A549 (cell line): ENCODE data around the gene DOCK9. TPM values are rescaled to one million over a fixed set of nuclear protein-coding genes. Genes with fewer than 3 reads are reported as not detected.

Experiments
- ATAC-seq, 2 experiments: fragments of 200-7000 bp in 1 of 2; fragments of >200 bp in 1 of 2; cut with Nextera tagmentation in 1 of 2; cut with Tn5 transposase in 1 of 2; 3 replicates each; pipeline versions ENCODE4 v1.8.0 to v1.9.1; 2018 to 2020; ENCODE audit warnings: mild to moderate bottlenecking in 1 of 2, moderate library complexity in 1 of 2
- CTCF ChIA-PET: fragments of 300-600 bp; sonication (Branson Sonifier 250); formaldehyde crosslinking; extraction: SDS; loops from one replicate; lab custom pipeline; 2021; ENCODE audit warnings: antibody characterized with exemption, inconsistent platforms; lab: Yijun Ruan, JAX
- POLR2A ChIA-PET: fragments of 350-600 bp; formaldehyde crosslinking; extraction: SDS; loops from one replicate; lab custom pipeline; 2021; ENCODE audit warnings: antibody characterized with exemption, inconsistent platforms; lab: Yijun Ruan, JAX
- DNase-seq, 2 experiments: peaks; one replicate each; pipeline versions ENCODE4 v3.0.0 to v3.0.0-alpha.2; 2011 to 2016; ENCODE audit warnings: low read depth in 1 of 2, low spot score in 1 of 2
- FAIRE-seq: peaks from 2 replicates; lab custom pipeline; 2011; peaks lifted over from hg19 to GRCh38; lab: Jason Lieb, UNC
- H3K27ac ChIP-seq, 2 experiments: fragments of >200 bp; sonication (Bioruptor Twin); formaldehyde crosslinking; 3 replicates each; pipeline ENCODE4 v1.5.1; 2016 to 2017
- H3K4me1 ChIP-seq: fragments of >200 bp; sonication (Bioruptor Twin); formaldehyde crosslinking; 3 replicates; pipeline ENCODE4 v1.6.1; 2016
- H3K4me2 ChIP-seq: fragments of >200 bp; sonication (Bioruptor Twin); formaldehyde crosslinking; 3 replicates; pipeline ENCODE4 v1.6.1; 2016
- H3K4me3 ChIP-seq: fragments of >200 bp; sonication (Bioruptor Twin); formaldehyde crosslinking; 3 replicates; pipeline ENCODE4 v1.5.1; 2016
- H3K9me3 ChIP-seq: fragments of >200 bp; sonication (Bioruptor Twin); formaldehyde crosslinking; 3 replicates; pipeline ENCODE4 v1.6.1; 2016
- CBX2 ChIP-seq: fragments of 200-600 bp; sonication (generic); IDR thresholded peaks from 2 replicates; pipeline ENCODE4 v1.6.1; 2016; ENCODE audit warnings: low read depth, mild to moderate bottlenecking, borderline replicate concordance
- CEBPB ChIP-seq, 2 experiments: fragments of >200 bp in 1 of 2; sonication (Bioruptor Twin) in 1 of 2; formaldehyde crosslinking in 1 of 2; IDR thresholded peaks; 2 replicates each; pipeline ENCODE4 v1.6.1; 2012 to 2016
- CHD2 ChIP-seq: fragments of 150-350 bp; IDR thresholded peaks from 2 replicates; pipeline ENCODE4 v1.6.1; 2014; ENCODE audit warnings: low read length; ENCODE audit not compliant: partially characterized antibody
- CHD4 ChIP-seq: fragments of 200-600 bp; sonication (generic); IDR thresholded peaks from 2 replicates; pipeline ENCODE4 v1.6.1; 2016; ENCODE audit warnings: antibody characterized with exemption, mild to moderate bottlenecking, borderline replicate concordance
- ESRRA ChIP-seq: fragments of 150-350 bp; IDR thresholded peaks from 2 replicates; pipeline ENCODE4 v1.6.1; 2014; ENCODE audit warnings: mild to moderate bottlenecking, low read length, borderline replicate concordance
- FOSL2 ChIP-seq, 2 experiments: fragments of 450-650 bp in 1 of 2; fragments of >200 bp in 1 of 2; sonication (Bioruptor Twin) in 1 of 2; formaldehyde crosslinking; IDR thresholded peaks; 2 replicates each; pipeline versions ENCODE4 v1.5.0 to v1.6.1; 2016 to 2020; ENCODE audit warnings: mild to moderate bottlenecking in 1 of 2, moderate library complexity in 1 of 2
- FOXS1 ChIP-seq: fragments of 250-450 bp; sonication (Bioruptor Pico); IDR thresholded peaks from 2 replicates; pipeline ENCODE4 v1.5.0; 2020; ENCODE audit warnings: mild to moderate bottlenecking, moderate library complexity
- GATA3 ChIP-seq: IDR thresholded peaks from 2 replicates; pipeline ENCODE4 v1.6.1; 2012; ENCODE audit warnings: borderline replicate concordance
- HDAC2 ChIP-seq: fragments of 200-600 bp; sonication (generic); IDR thresholded peaks from 2 replicates; pipeline ENCODE4 v1.6.1; 2016
- HOXA7 ChIP-seq: fragments of 250-450 bp; sonication (Bioruptor Pico); IDR thresholded peaks from 2 replicates; pipeline ENCODE4 v1.5.0; 2020; ENCODE audit warnings: mild to moderate bottlenecking, moderate library complexity
- HOXB5 ChIP-seq: fragments of 250-450 bp; sonication (Bioruptor Pico); IDR thresholded peaks from 2 replicates; pipeline ENCODE4 v1.5.0; 2020; ENCODE audit warnings: mild to moderate bottlenecking, moderate library complexity
- JUNB ChIP-seq: fragments of >200 bp; sonication (Bioruptor Twin); formaldehyde crosslinking; IDR thresholded peaks from 2 replicates; pipeline ENCODE4 v1.6.1; 2016
- NFE2L2 ChIP-seq: fragments of 150-350 bp; conservative IDR thresholded peaks from 2 replicates; pipeline ENCODE4 v1.6.1; 2014; ENCODE audit warnings: low read length
- POLR2A ChIP-seq: IDR thresholded peaks from 2 replicates; pipeline ENCODE4 v1.6.1; 2012; ENCODE audit warnings: mild to moderate bottlenecking, low read length
- RCOR1 ChIP-seq: fragments of 150-350 bp; IDR thresholded peaks from 2 replicates; pipeline ENCODE4 v1.6.1; 2014; ENCODE audit warnings: antibody characterized with exemption, low read length, low read depth
- RNF2 ChIP-seq: fragments of 200-600 bp; sonication (generic); IDR thresholded peaks from 2 replicates; pipeline ENCODE4 v1.6.1; 2016; ENCODE audit warnings: low read depth, mild to moderate bottlenecking, antibody characterized with exemption, moderate library complexity, borderline replicate concordance
- ZFP36 ChIP-seq: fragments of 450-650 bp; IDR thresholded peaks from 2 replicates; pipeline ENCODE4 v1.6.1; 2014; ENCODE audit warnings: borderline replicate concordance; ENCODE audit not compliant: partially characterized antibody
- ZSCAN20 ChIP-seq: fragments of 250-450 bp; sonication (Bioruptor Pico); IDR thresholded peaks from 2 replicates; pipeline ENCODE4 v1.8.0; 2022; ENCODE audit warnings: mild to moderate bottlenecking, moderate library complexity
- WGBS: methylation state at CpG from one replicate; pipeline ENCODE4 v1.1.6; 2017; ENCODE audit errors: missing lambda C conversion rate; 5-methylcytosine and 5-hydroxymethylcytosine counted together
- polyA plus RNA-seq, 4 experiments: library from polyadenylated mRNA; depleted of rRNA in 3 of 4; stranded (reverse); fragments of >200 nt; fragmentation: RNase III in 1 of 4; extraction: RNeasy Plus Mini Kit Qiagen cat#74134 plus additional on column Dnase treatment in 1 of 4; gene quantifications; 2 replicates in 3 of 4; 3 replicates in 1 of 4; pipeline ENCODE4 v1.2.3, GENCODE V29; 2011 to 2017
- TF ChIP-seq, protein P1 (sequence below): fragments of 150-350 bp; IDR thresholded peaks from 2 replicates; pipeline ENCODE4 v1.6.1; 2014; ENCODE audit warnings: low read depth, mild to moderate bottlenecking, low read length
- TF ChIP-seq, protein P2 (sequence below): fragments of >200 bp; sonication (Bioruptor Twin); formaldehyde crosslinking; IDR thresholded peaks from 3 replicates; pipeline ENCODE4 v1.5.1; 2016
- TF ChIP-seq, protein P3 (sequence below): fragments of >200 bp; sonication (Bioruptor Twin); formaldehyde crosslinking; IDR thresholded peaks from 2 replicates; pipeline ENCODE4 v1.6.1; 2016
- TF ChIP-seq, protein P4 (sequence below): IDR thresholded peaks from 2 replicates; pipeline ENCODE4 v1.6.1; 2012

The DOCK9 gene
- polyA plus RNA-seq, 2 of the 4 experiments (the other 2 are of a cell fraction): 34.0 to 43.9 TPM

DNA sequence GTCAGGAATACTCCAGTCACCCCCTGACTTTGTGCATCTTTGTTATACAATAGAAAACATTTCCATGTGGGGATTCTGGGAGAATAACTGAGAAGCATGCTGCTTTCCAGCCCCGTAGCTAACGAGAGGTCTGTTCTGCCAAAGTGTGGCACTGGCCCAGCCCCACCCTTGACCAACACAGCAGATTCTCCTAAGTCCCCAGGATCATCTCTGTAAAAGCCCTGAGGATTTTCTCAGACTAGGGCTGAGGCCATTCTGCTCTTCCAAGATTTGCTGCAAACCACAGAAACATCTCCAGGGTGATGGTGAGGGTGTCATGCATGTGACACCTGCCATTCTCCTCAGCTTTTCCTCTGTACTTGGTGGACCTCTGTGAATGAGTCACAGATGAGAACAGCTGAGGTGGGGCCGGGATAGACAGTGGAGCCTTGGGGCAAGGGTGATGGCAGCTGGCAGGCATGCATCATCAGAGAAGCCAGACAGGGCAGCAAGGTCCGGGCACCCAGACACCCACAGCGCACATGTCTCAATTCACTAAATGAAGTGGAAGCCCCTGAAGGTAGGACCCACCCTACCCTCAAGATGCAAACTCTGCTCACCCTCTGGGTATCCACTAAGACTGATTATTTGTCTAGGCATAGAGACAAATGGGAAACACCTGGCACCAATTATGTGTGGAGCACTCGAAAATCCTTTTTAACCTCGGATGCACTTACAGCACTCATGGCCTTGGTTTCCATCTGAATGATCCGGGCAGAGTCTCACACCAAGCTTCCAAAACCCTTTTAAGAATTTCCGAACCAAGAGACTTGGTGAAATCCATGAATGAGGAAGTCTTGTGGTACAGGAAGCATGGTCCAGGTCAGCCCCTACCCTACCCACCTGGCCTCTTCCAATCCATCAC is 20.1 kb upstream of the DOCK9 start:
- DNase-seq: peak; percentile 4 to 17

DNA sequence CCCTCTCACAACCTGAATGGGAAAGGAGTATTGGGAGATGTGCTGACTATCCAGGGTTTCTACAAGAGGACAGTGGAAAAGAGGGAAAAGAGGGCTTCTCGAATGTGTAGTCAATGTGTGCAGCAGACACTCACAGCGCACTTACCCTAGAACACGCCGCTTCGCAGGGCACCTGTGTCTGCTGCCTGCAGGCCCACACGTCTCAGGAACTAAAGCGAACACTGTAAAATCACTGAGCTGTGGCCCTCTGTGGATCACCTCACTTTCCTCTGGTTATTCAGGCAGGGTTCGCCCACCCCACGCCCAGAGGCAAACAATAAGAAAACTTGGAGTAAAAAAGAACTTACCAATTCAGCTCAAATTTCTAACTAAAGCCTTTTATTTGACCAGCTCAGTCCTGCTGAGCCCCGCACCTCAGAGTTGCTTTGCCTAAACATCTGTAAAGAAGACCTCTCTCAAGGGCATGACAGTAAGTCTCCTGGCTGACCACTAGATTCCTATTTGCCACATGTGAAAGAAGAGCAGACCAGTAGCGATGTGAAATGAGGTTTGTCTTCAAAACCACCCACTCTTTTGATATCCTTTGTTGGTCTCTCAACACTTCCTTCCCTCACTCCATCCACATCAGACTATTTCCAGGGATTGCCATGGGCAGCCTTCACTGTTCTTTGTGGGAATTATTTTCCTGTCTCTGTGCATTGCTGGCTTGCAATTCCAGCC is 19.3 kb upstream of the DOCK9 start:
- ChIA-PET CTCF (no interaction called here), POLR2A (no interaction called here)
- WGBS: 94% methylated on average over 11 of the region's 11 CpGs
- no peak overlapping the region for H3K4me3 ChIP-seq
- TF ChIP-seq POLR2A (no peak), HDAC2 (no peak), ZFP36 (no peak), RCOR1 (no peak), HOXA7 (CRISPR knock-in tag) (no peak), CBX2 (no peak), ZSCAN20 (CRISPR knock-in tag) (no peak), CEBPB (IDR thresholded peaks at IDR 0.05) (no peak), FOSL2 (IDR thresholded peaks at IDR 0.05) (no peak), FOSL2 (CRISPR knock-in tag; IDR thresholded peaks at IDR 0.05) (no peak), CHD4 (no peak), NFE2L2 (no peak), FOXS1 (CRISPR knock-in tag) (no peak), ESRRA (no peak), JUNB (no peak), CHD2 (no peak), HOXB5 (CRISPR knock-in tag) (no peak), RNF2 (no peak)
- TF ChIP-seq, protein P1, sequence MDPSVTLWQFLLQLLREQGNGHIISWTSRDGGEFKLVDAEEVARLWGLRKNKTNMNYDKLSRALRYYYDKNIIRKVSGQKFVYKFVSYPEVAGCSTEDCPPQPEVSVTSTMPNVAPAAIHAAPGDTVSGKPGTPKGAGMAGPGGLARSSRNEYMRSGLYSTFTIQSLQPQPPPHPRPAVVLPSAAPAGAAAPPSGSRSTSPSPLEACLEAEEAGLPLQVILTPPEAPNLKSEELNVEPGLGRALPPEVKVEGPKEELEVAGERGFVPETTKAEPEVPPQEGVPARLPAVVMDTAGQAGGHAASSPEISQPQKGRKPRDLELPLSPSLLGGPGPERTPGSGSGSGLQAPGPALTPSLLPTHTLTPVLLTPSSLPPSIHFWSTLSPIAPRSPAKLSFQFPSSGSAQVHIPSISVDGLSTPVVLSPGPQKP: no peak
- TF ChIP-seq, protein P2, sequence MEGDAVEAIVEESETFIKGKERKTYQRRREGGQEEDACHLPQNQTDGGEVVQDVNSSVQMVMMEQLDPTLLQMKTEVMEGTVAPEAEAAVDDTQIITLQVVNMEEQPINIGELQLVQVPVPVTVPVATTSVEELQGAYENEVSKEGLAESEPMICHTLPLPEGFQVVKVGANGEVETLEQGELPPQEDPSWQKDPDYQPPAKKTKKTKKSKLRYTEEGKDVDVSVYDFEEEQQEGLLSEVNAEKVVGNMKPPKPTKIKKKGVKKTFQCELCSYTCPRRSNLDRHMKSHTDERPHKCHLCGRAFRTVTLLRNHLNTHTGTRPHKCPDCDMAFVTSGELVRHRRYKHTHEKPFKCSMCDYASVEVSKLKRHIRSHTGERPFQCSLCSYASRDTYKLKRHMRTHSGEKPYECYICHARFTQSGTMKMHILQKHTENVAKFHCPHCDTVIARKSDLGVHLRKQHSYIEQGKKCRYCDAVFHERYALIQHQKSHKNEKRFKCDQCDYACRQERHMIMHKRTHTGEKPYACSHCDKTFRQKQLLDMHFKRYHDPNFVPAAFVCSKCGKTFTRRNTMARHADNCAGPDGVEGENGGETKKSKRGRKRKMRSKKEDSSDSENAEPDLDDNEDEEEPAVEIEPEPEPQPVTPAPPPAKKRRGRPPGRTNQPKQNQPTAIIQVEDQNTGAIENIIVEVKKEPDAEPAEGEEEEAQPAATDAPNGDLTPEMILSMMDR: no peak
- TF ChIP-seq, protein P3, sequence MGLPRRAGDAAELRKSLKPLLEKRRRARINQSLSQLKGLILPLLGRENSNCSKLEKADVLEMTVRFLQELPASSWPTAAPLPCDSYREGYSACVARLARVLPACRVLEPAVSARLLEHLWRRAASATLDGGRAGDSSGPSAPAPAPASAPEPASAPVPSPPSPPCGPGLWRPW: no peak
- no peak overlapping the region for H3K27ac ChIP-seq
- ATAC-seq (no peak), DNase-seq (no peak), FAIRE-seq (no peak)
- H3K9me3 ChIP-seq: no peaks in the 10 kb centered on the region
- H3K4me1 ChIP-seq: peaks cover 16% of the 10 kb centered on the region
- H3K4me2 ChIP-seq: no peak overlapping the region

More for the DNA sequence above, 20.1 kb upstream of the DOCK9 start:
- CTCF ChIA-PET: no interaction called here
- TF ChIP-seq, protein P4, sequence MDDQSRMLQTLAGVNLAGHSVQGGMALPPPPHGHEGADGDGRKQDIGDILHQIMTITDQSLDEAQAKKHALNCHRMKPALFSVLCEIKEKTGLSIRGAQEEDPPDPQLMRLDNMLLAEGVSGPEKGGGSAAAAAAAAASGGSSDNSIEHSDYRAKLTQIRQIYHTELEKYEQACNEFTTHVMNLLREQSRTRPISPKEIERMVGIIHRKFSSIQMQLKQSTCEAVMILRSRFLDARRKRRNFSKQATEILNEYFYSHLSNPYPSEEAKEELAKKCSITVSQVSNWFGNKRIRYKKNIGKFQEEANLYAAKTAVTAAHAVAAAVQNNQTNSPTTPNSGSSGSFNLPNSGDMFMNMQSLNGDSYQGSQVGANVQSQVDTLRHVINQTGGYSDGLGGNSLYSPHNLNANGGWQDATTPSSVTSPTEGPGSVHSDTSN: no peak
- TF ChIP-seq GATA3: no peak
- Histone ChIP-seq H3K9me3 (no peaks in the 10 kb centered on the region), H3K4me3 (no peak overlapping the region), H3K4me1 (peaks cover 16% of the 10 kb centered on the region), H3K27ac (peak overlapping the region in 1 of 2 experiments; percentile 18; a peak in 1 of 6 replicates), H3K4me2 (0 out of 3 replicates have a peak overlapping the region, but pooled peaks have one; percentile 23)
- FAIRE-seq (no peak), ATAC-seq (peak; percentile 39 to 60; a peak in 4 of 6 replicates)
- POLR2A ChIA-PET: no interaction called here
- WGBS: 66% methylated on average over 7 of the region's 9 CpGs
